ENCODE results near the gene KRTAP10-1.
"Not testable (repeated sequence)": the region's sequence is repeated elsewhere in the genome, so short reads cannot be mapped to it uniquely, and the experiment has no call there.

KRTAP10-1 gene

GRCh38 chr21:44503006-44503889 is 36.7 kb downstream of the KRTAP10-1 start:
- DNase-seq (ENCODE audit: low read depth in 1 of 2, low spot score in 1 of 2), result not testable (repeated sequence)

GRCh38 chr21:44502171-44502958 is 37.6 kb downstream of the KRTAP10-1 start:
- no peak for DNase-seq (ENCODE audit: low read depth in 1 of 2, low spot score in 1 of 2)

GRCh38 chr21:44500111-44500510 is 39.9 kb downstream of the KRTAP10-1 start:
- no peak for DNase-seq (ENCODE audit: low read depth in 1 of 2, low spot score in 1 of 2)

- DNase-seq (ENCODE audit: low read depth in 1 of 2, low spot score in 1 of 2), result no peak
These were observed 40.4 kb downstream of the KRTAP10-1 start for GRCh38 chr21:44499631-44500030.

- no peak for DNase-seq (ENCODE audit: low read depth in 1 of 2, low spot score in 1 of 2)
These were observed 40.8 kb downstream of the KRTAP10-1 start for GRCh38 chr21:44499211-44499560.

- DNase-seq (ENCODE audit: low read depth in 1 of 2, low spot score in 1 of 2), result no peak
These were observed 41.5 kb downstream of the KRTAP10-1 start for GRCh38 chr21:44498280-44499210.

- DNase-seq (ENCODE audit: low read depth in 1 of 2, low spot score in 1 of 2), result no peak
These were observed 42.3 kb downstream of the KRTAP10-1 start for GRCh38 chr21:44497703-44498126.

- DNase-seq (ENCODE audit: low read depth in 1 of 2, low spot score in 1 of 2), result no peak
These were observed 43.1 kb downstream of the KRTAP10-1 start for GRCh38 chr21:44496564-44497550.

- DNase-seq (ENCODE audit: low read depth in 1 of 2, low spot score in 1 of 2), result no peak
These were observed 44.1 kb downstream of the KRTAP10-1 start for GRCh38 chr21:44495611-44496563.

- no peak for DNase-seq (ENCODE audit: low read depth in 1 of 2, low spot score in 1 of 2)
These were observed 45.0 kb downstream of the KRTAP10-1 start for GRCh38 chr21:44494956-44495355.

- no peak for DNase-seq (ENCODE audit: low read depth in 1 of 2, low spot score in 1 of 2)
These were observed 45.6 kb downstream of the KRTAP10-1 start for GRCh38 chr21:44494418-44494817.

GRCh38 chr21:44492567-44493385 is 47.2 kb downstream of the KRTAP10-1 start:
- DNase-seq (ENCODE audit: low read depth in 1 of 2, low spot score in 1 of 2), result no peak

- no peak for DNase-seq (ENCODE audit: low read depth in 1 of 2, low spot score in 1 of 2)
These were observed 49.2 kb downstream of the KRTAP10-1 start for GRCh38 chr21:44490816-44491215.

- DNase-seq (ENCODE audit: low read depth in 1 of 2, low spot score in 1 of 2), result no peak
These were observed 49.6 kb downstream of the KRTAP10-1 start for GRCh38 chr21:44490405-44490804.

GRCh38 chr21:44489962-44490361 is 50.0 kb downstream of the KRTAP10-1 start:
- DNase-seq (ENCODE audit: low read depth in 1 of 2, low spot score in 1 of 2), result no peak
